IMR-90 (cell line): Measurements from ENCODE around the gene DYRK2. TPM values are rescaled to one million over a fixed set of nuclear protein-coding genes. Genes with fewer than 3 reads are reported as not detected.

Source experiments
- ATAC-seq: fragments of 200-7000 bp; cut with Tn5 transposase; 2 replicates; pipeline ENCODE4 v1.9.1; 2020; ENCODE audit warnings: low read depth, mild to moderate bottlenecking, moderate library complexity
- BruUV-seq: library from RNA; stranded (reverse); fragments of 400-500 nt; replicated peaks from 2 replicates; lab custom pipeline; 2021; lab: Mats Ljungman, UMichigan
- CTCF ChIA-PET: fragments of 300-600 bp; formaldehyde crosslinking; extraction: SDS; loops from one replicate; lab custom pipeline; 2021; ENCODE audit warnings: antibody characterized with exemption; lab: Yijun Ruan, JAX
- POLR2A ChIA-PET: fragments of 300-600 bp; sonication (Branson Sonifier 250); formaldehyde crosslinking; loops from one replicate; lab custom pipeline; 2022; ENCODE audit warnings: antibody characterized with exemption; ENCODE audit not compliant: unreplicated experiment; lab: Charles Lee
- DNase-seq: peaks from one replicate; pipeline ENCODE4 v3.0.0; 2013
- H2AFZ ChIP-seq: replicated peaks from 2 replicates; pipeline ENCODE3; 2013; ENCODE audit warnings: low read length, mild to moderate bottlenecking; ENCODE audit not compliant: poor library complexity
- H2AK5ac ChIP-seq: 2 replicates; pipeline ENCODE4 v1.6.1; 2013; ENCODE audit warnings: low read depth, low read length, inconsistent platforms
- H2AK9ac ChIP-seq: replicated peaks from 2 replicates; pipeline ENCODE3; 2013; ENCODE audit warnings: mild to moderate bottlenecking, low read depth, low read length, moderate library complexity; ENCODE audit not compliant: poor library complexity
- H2BK120ac ChIP-seq: 2 replicates; pipeline ENCODE4 v1.6.1; 2013; ENCODE audit warnings: low read depth, low read length, inconsistent platforms
- H2BK15ac ChIP-seq: 3 replicates; pipeline ENCODE4 v1.6.1; 2013; ENCODE audit warnings: low read depth, low read length, inconsistent platforms
- H2BK20ac ChIP-seq: 2 replicates; pipeline ENCODE4 v1.6.1; 2013; ENCODE audit warnings: low read depth, mild to moderate bottlenecking, inconsistent platforms, low read length, moderate library complexity
- H2BK5ac ChIP-seq: 2 replicates; pipeline ENCODE4 v1.6.1; 2013; ENCODE audit warnings: mild to moderate bottlenecking, low read depth, low read length, inconsistent platforms; ENCODE audit not compliant: poor library complexity, severe bottlenecking
- H3K14ac ChIP-seq: replicated peaks from 2 replicates; pipeline ENCODE4 v1.6.1; 2013; ENCODE audit warnings: low read depth, low read length, inconsistent platforms
- H3K18ac ChIP-seq: 2 replicates; pipeline ENCODE4 v1.6.1; 2013; ENCODE audit warnings: low read depth, low read length, control low read depth
- H3K23ac ChIP-seq: 2 replicates; pipeline ENCODE4 v1.6.1; 2013; ENCODE audit warnings: low read depth, low read length, inconsistent platforms
- H3K27ac ChIP-seq: 2 replicates; pipeline ENCODE4 v1.5.1; 2013; ENCODE audit warnings: mild to moderate bottlenecking, control low read depth, low read length; ENCODE audit not compliant: insufficient read depth
- H3K27me3 ChIP-seq: 2 replicates; pipeline ENCODE4 v1.6.1; 2013; ENCODE audit warnings: low read length; ENCODE audit not compliant: control insufficient read depth, insufficient read depth
- H3K36me3 ChIP-seq: 2 replicates; pipeline ENCODE4 v1.6.1; 2013; ENCODE audit warnings: low read length, mixed read lengths; ENCODE audit not compliant: control insufficient read depth, insufficient read depth
- H3K4ac ChIP-seq: 2 replicates; pipeline ENCODE4 v1.6.1; 2013; ENCODE audit warnings: low read depth, low read length, inconsistent platforms
- H3K4me1 ChIP-seq: 2 replicates; pipeline ENCODE4 v1.6.1; 2013; ENCODE audit warnings: low read length, mixed read lengths; ENCODE audit not compliant: control insufficient read depth, insufficient read depth
- H3K4me2 ChIP-seq: 2 replicates; pipeline ENCODE4 v1.6.1; 2013; ENCODE audit warnings: low read depth, mild to moderate bottlenecking, control low read depth, low read length, moderate library complexity
- H3K4me3 ChIP-seq: 2 replicates; pipeline ENCODE4 v1.5.1; 2013; ENCODE audit warnings: low read depth, mild to moderate bottlenecking, control low read depth, low read length, moderate library complexity; ENCODE audit not compliant: insufficient read depth
- H3K56ac ChIP-seq: 2 replicates; pipeline ENCODE4 v1.6.1; 2013; ENCODE audit warnings: low read length, inconsistent platforms; ENCODE audit not compliant: insufficient read depth; ENCODE audit errors: extremely low read depth
- H3K79me1 ChIP-seq, 2 experiments: 2 replicates each; pipeline ENCODE4 v1.6.1; 2013; ENCODE audit warnings: low read length in 2 of 2, inconsistent platforms in 1 of 2, low read depth in 1 of 2
- H3K9ac ChIP-seq: 2 replicates; pipeline ENCODE4 v1.6.1; 2013; ENCODE audit warnings: low read depth, low read length, control low read depth
- H3K9me1 ChIP-seq: 2 replicates; pipeline ENCODE4 v1.6.1; 2013; ENCODE audit warnings: low read length, inconsistent platforms; ENCODE audit not compliant: insufficient read depth
- H3K9me3 ChIP-seq: 2 replicates; pipeline ENCODE4 v1.6.1; 2013; ENCODE audit warnings: low read length; ENCODE audit not compliant: control insufficient read depth, insufficient read depth
- H4K20me1 ChIP-seq: 2 replicates; pipeline ENCODE4 v1.6.1; 2013; ENCODE audit warnings: low read length, inconsistent platforms; ENCODE audit not compliant: insufficient read depth
- H4K5ac ChIP-seq: 2 replicates; pipeline ENCODE4 v1.6.1; 2013; ENCODE audit warnings: mild to moderate bottlenecking, low read depth, low read length, control low read depth
- H4K8ac ChIP-seq, 2 experiments: 2 replicates each; pipeline ENCODE4 v1.6.1; 2013; ENCODE audit warnings: low read depth in 2 of 2, low read length in 2 of 2, control low read depth in 1 of 2, inconsistent platforms in 1 of 2
- H4K91ac ChIP-seq: 2 replicates; pipeline ENCODE4 v1.6.1; 2013; ENCODE audit warnings: low read depth, low read length, inconsistent platforms; ENCODE audit not compliant: insufficient read depth
- CTCF ChIP-seq: conservative IDR thresholded peaks from 2 replicates; pipeline ENCODE4 v1.5.1; 2012; ENCODE audit warnings: mild to moderate bottlenecking, low read depth, low read length, improper control_type of control experiment
- MAZ ChIP-seq: IDR thresholded peaks from 2 replicates; pipeline ENCODE4 v1.6.1; 2012; ENCODE audit warnings: low read depth, mild to moderate bottlenecking, low read length, improper control_type of control experiment, moderate library complexity, borderline replicate concordance
- WGBS, 2 experiments: methylation state at CpG; one replicate each; pipeline versions ENCODE4 v1.1.5 to v1.1.7; 2013; ENCODE audit warnings: missing lambda C conversion rate in 2 of 2; ENCODE audit not compliant: insufficient read length in 1 of 2; ENCODE audit errors: extremely low coverage in 2 of 2; 5-methylcytosine and 5-hydroxymethylcytosine counted together
- dilution Hi-C: fragments of 300-500 bp; cut with HindIII; formaldehyde crosslinking; loops from one replicate; pipeline ENCODE4 v1.14.3; 2018; ENCODE audit warnings: low sequenced_read_pairs; ENCODE audit not compliant: unreplicated experiment
- in situ Hi-C: fragments of 300-500 bp; cut with MboI; formaldehyde crosslinking; loops from 3 replicates; pipeline ENCODE4 v1.14.3; 2019; ENCODE audit warnings: low sequenced_read_pairs, inconsistent platforms, mixed read lengths
- intact Hi-C: fragments of 100-400 bp; cut with micrococcal nuclease; formaldehyde crosslinking; loops from 2 replicates; pipeline ENCODE4 v1.10.0; 2022
- polyA plus RNA-seq, 3 experiments: library from polyadenylated mRNA; depleted of rRNA; stranded (reverse); fragments of >200 nt; gene quantifications; 2 replicates each; pipeline ENCODE4 v1.2.3, GENCODE V29; 2012; ENCODE audit warnings: low replicate concordance in 1 of 3
- total RNA-seq: library from RNA; depleted of rRNA; stranded (reverse); fragments of >200 nt; gene quantifications from 2 replicates; pipeline ENCODE4 v1.2.3, GENCODE V29; 2012

DYRK2 gene
- total and polyA plus RNA-seq, 2 of the 4 experiments (the other 2 are of a cell fraction): 16.3 to 23.1 TPM

GRCh38 chr12:67695974-67696373 lies 47.4 kb downstream of the DYRK2 start:
- Histone ChIP-seq H3K23ac (no peak overlapping the region), H2AFZ (no peak overlapping the region), H3K9ac (no peak overlapping the region), H2BK5ac (no peak overlapping the region), H4K91ac (no peak overlapping the region), H4K8ac (no peak overlapping the region), H4K20me1 (no peaks in the 10 kb centered on the region), H3K14ac (no peak overlapping the region), H3K9me1 (peaks cover 3% of the 10 kb centered on the region), H3K27me3 (no peaks in the 10 kb centered on the region), H2BK20ac (no peak overlapping the region), H3K9me3 (no peaks in the 10 kb centered on the region), H3K4me1 (peaks cover 6% of the 10 kb centered on the region; the same call in 1 of the 2 replicates), H3K4me2 (no peak overlapping the region), H2AK5ac (no peak overlapping the region), H2AK9ac (no peak overlapping the region), H3K56ac (no peak overlapping the region), H3K4ac (no peak overlapping the region), H3K27ac (no peak overlapping the region), H4K5ac (no peak overlapping the region), H3K79me1 (no peaks in the 10 kb centered on the region), H3K36me3 (no peaks in the 10 kb centered on the region), H2BK120ac (no peak overlapping the region), H3K18ac (no peak overlapping the region), H3K4me3 (no peak overlapping the region), H2BK15ac (no peak overlapping the region)
- intact Hi-C loops (loop anchor here (5.0 kb wide), 2 partner anchors 51 to 96 kb away; no protein-coding TSS in a partner anchor), dilution Hi-C loops (no loop called here), in situ Hi-C loops (no loop called here)
- ATAC-seq (no peak), DNase-seq (no peak)
- no CpG with 5 or more reads among the region's 2 CpGs for WGBS, 2 experiments
- CTCF ChIA-PET: interaction anchor here (0.8 kb wide), 1 partner anchor 340 kb away, joined by 3 read pairs; no protein-coding TSS in a partner anchor
- POLR2A ChIA-PET: no interaction called here
- no TSS peak for BruUV-seq
- TF ChIP-seq CTCF: no peak
- no peak for TF ChIP-seq MAZ
